Measurements from ENCODE around the gene IFT27.

Gene IFT27

DNA sequence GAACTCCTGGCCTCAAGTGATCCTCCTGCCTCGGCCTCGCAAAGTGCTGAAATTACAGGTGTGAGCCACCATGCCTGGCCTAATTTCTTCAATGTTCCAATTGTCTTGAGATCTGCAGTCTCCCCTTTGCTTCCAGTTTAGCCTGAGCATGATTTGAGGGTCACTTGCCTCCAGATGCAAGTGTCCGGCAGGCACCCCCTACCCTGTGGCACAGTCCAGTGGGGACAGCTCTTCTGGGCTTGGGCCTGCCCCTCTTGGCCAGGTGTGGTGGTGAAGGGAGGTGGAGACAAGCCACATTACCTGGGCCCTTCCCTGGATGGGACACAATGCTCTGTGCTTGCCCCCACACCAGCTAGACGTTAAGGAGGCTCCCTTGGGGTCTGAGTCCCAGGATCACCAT lies 51.1 kb downstream of the IFT27 start:
- DNase-seq (ENCODE audit: low read depth), result no peak

DNA sequence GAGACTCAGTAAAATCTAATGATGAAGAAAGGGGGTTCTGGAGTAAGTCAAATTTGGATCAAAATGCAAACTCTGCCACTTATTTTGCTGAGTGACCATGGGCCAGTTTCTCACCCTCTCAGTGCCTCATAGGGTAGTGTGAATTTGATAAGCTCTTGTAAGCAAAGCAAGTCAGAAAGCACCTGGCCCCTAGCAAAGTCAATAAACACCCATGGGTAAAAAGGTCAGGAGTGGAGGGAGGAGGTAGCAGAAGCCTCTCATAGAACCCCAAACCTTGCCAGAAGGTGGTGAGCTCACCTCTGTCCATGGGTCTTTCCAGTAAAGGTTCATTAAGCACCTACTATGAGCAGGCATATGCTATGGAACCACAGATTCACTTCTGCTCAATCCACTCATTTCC lies 53.9 kb downstream of the IFT27 start:
- DNase-seq (ENCODE audit: low read depth), result no peak

DNA sequence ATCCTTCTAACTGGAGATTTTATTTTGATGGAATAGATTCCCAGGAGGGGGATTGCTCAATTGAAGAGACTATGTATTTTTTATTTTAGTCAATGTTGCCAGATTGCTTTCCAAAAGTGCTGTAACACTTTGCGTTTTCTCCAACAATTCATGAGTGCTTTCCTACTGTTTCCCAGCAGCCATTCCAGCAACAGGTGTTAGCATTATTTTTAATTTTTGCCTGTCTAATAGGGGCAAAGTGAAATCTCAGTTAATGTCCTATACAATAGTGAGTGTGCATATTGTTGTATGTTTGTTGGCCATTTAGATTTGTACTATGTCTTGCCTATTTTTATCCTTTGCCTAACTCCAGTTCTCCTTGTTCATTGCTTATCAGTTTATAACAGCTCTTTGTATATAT lies 60.3 kb downstream of the IFT27 start:
- no peak for DNase-seq (ENCODE audit: low read depth)

DNA sequence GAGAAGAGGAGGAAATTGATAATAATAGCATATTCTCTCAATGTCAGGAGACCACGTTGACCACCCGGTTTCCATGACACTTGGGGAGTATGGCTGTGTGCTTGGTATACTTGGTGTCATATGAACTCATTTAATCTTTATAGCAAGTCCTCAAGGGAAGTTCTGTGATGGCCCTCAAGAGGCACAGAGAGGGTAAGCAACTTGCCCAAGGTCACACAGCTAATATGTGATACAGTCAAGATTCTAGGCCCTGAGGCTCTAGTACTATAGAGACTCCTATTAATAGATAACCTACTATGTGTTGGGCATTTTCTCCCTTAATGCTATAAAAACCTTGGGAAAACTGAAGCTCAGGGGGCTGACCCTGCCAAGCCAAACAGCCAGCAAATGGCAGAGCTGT lies 61.8 kb downstream of the IFT27 start:
- DNase-seq (ENCODE audit: low read depth), result no peak

DNA sequence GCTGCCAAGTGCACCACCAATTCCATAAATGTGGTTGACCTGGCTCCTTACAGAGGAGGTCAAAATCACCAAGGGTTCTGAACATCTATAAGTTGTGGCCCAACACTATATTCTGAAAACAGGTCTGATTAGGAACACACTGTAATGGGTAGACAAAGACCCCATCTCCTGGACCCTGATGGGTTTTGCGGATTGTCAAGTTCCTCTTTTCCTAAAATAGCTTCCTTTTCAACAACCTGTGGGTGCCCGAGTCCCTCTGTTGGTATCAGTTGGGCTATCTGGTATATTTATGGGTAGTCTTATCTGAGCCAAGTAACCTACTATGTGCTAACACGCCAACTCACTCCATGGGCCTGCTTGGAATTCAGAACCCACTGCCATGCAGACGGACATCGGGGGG lies 62.5 kb downstream of the IFT27 start:
- no peak for DNase-seq (ENCODE audit: low read depth)

Data from EH (cell line).